ENCODE results near the gene ALOX5. TPM values are rescaled to one million over a fixed set of nuclear protein-coding genes. Genes with fewer than 3 reads are reported as not detected.
"Not testable (repeated sequence)": the region's sequence is repeated elsewhere in the genome, so short reads cannot be mapped to it uniquely, and the experiment has no call there.

Gene ALOX5
- total RNA-seq (10 to 100 TPM; 13.8 to 39.8 (median 16.1) TPM), total RNA-seq (0.24 to 12.8 (median 6.5) reads per million in 29 experiments)
- 7.5 TPM for total RNA-seq (2013)

DNA sequence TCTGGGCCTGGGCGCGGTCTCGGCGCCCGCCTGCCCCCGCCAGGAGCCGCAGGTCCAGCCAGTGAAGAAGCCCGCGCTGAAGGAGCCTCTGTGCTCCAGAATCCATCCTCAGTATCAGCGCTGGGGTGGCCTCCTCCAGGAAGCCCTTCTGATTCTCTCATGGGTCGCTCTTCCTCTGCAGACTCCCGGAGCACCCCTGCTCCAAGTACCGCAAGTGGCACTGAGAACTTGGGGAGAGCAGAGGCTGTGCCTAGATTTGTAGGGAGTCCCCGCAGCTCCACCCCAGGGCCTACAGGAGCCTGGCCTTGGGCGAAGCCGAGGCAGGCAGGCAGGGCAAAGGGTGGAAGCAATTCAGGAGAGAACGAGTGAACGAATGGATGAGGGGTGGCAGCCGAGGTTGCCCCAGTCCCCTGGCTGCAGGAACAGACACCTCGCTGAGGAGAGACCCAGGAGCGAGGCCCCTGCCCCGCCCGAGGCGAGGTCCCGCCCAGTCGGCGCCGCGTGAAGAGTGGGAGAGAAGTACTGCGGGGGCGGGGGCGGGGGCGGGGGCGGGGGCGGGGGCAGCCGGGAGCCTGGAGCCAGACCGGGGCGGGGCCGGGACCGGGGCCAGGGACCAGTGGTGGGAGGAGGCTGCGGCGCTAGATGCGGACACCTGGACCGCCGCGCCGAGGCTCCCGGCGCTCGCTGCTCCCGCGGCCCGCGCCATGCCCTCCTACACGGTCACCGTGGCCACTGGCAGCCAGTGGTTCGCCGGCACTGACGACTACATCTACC, at the start of gene ALOX5:
Gene ALOX5 (plus strand): TSS at position 641 of the 774 bp plus-strand sequence. CDS start 64 bp downstream, at position 705.
- H3K27ac Mint-ChIP-seq, result peak within 1 kb of the TSS in 1 of 2 donors; percentile 62
- peak in 11 of 35 experiments; percentile 11 to 35 (median 19) for DNase-seq
- H3K4me1 ChIP-seq (ENCODE audit: control insufficient read depth in 1 of 2, extremely low read depth in 1 of 2, insufficient read depth in 2 of 2, low read length in 2 of 2), result peaks cover 0 to 26% of the 10 kb centered on the region in 2 experiments
- H3K27ac ChIP-seq (ENCODE audit: low read length), result no peak within 1 kb of the TSS
- H3K9me3 Mint-ChIP-seq, result no peaks in the 10 kb centered on the region
- ChIA-PET POLR2A (no interaction called here), CTCF (no interaction called here)
- no peaks in the 10 kb centered on the region for H3K36me3 Mint-ChIP-seq
- peaks cover 0 to 34% of the 10 kb centered on the region in 2 experiments for H3K27me3 ChIP-seq (replicated peaks in 1 of 2; ENCODE audit: control insufficient read depth in 2 of 2, extremely low read depth in 1 of 2, insufficient read depth in 2 of 2, low read length in 1 of 2)
- peak within 1 kb of the TSS; percentile 80 to 87 (median 85) for H3K4me3 Mint-ChIP-seq
- no peaks in the 10 kb centered on the region for H3K36me3 ChIP-seq (ENCODE audit: control insufficient read depth in 2 of 2, extremely low read depth in 1 of 2, insufficient read depth in 1 of 2, low read length in 1 of 2)
- H3K27me3 Mint-ChIP-seq, result peaks cover 24 to 33% of the 10 kb centered on the region in 2 donors
- under 1% methylated on average over 36 of the region's 59 CpGs for WGBS (ENCODE audit: insufficient coverage)
- ATAC-seq (replicated peaks in 1 of 4), result peak; percentile 61 to 76 (median 66)
- peaks cover 16 to 37% (median 19%) of the 10 kb centered on the region in 3 donors for H3K4me1 Mint-ChIP-seq
- no peaks in the 10 kb centered on the region for H3K9me3 ChIP-seq
- H3K4me3 ChIP-seq (ENCODE audit: control insufficient read depth in 1 of 2, extremely low read depth in 1 of 2, low read length in 1 of 2), result peak within 1 kb of the TSS; percentile 54 to 57

DNA sequence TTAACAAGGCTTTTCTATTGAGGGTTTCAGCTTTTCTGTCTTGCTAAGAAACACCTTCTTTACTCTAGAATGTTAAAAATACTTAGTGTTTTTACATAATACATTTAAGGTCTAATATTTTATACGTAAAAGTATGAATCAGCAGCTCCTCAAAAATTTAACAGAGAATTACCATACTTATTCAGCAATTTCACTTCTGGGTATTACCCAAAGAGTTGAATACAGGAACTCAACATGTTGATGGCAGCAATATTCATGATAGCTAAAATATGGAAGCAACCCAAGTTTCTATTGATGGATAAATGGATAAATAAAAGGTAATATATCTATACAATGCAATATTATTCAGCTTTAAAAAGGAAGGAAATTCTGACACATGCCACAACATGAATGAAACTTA, 48.9 kb upstream of the ALOX5 start:
- Histone ChIP-seq H3K4me3 (ENCODE audit: control insufficient read depth in 1 of 2, extremely low read depth in 1 of 2, low read length in 1 of 2) (no peak overlapping the region), H3K36me3 (ENCODE audit: control insufficient read depth in 2 of 2, extremely low read depth in 1 of 2, insufficient read depth in 1 of 2, low read length in 1 of 2) (no peaks in the 10 kb centered on the region), H3K27me3 (replicated peaks in 1 of 2; ENCODE audit: control insufficient read depth in 2 of 2, extremely low read depth in 1 of 2, insufficient read depth in 2 of 2, low read length in 1 of 2) (no peaks in the 10 kb centered on the region), H3K27ac (ENCODE audit: low read length) (no peak overlapping the region), H3K9me3 (no peaks in the 10 kb centered on the region), H3K4me1 (ENCODE audit: control insufficient read depth in 1 of 2, extremely low read depth in 1 of 2, insufficient read depth in 2 of 2, low read length in 2 of 2) (no peaks in the 10 kb centered on the region)
- CTCF ChIA-PET, result no interaction called here
- no peaks in the 10 kb centered on the region for H3K36me3 Mint-ChIP-seq
- POLR2A ChIA-PET, result no interaction called here
- peaks cover 6 to 13% of the 10 kb centered on the region in 2 donors for H3K27me3 Mint-ChIP-seq
- H3K9me3 Mint-ChIP-seq, result peaks cover 17 to 26% (median 20%) of the 10 kb centered on the region in 3 donors
- ATAC-seq (replicated peaks in 1 of 4) (no peak), DNase-seq (no peak)
- no peak overlapping the region for H3K4me3 Mint-ChIP-seq
- H3K27ac Mint-ChIP-seq, result no peak overlapping the region
- H3K4me1 Mint-ChIP-seq, result no peaks in the 10 kb centered on the region
- WGBS (ENCODE audit: insufficient coverage), result no CpG with 5 or more reads among the region's 1 CpG

DNA sequence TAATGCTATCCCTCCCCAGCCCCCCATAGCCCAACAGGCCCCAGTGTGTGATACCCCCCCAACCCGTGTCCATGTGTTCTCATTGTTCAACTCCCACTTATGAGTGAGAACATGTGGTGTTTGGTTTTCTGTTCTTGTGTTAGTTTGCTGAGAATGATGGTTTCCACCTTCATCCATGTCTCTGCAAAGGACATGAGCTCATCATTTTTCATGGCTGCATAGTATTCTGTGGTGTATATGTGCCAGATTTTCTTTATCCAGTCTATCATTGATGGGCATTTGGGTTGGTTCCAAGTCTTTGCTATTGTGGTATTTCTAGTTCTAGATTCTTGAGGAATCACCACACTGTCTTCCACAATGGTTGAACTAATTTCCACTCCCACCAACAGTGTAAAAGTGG, 47.2 kb upstream of the ALOX5 start:
- H3K36me3 Mint-ChIP-seq; H3K4me3 Mint-ChIP-seq; H3K27ac ChIP-seq (ENCODE audit: low read length); H3K36me3 ChIP-seq (ENCODE audit: control insufficient read depth in 2 of 2, extremely low read depth in 1 of 2, insufficient read depth in 1 of 2, low read length in 1 of 2); POLR2A ChIA-PET; H3K4me3 ChIP-seq (ENCODE audit: control insufficient read depth in 1 of 2, extremely low read depth in 1 of 2, low read length in 1 of 2); H3K9me3 ChIP-seq; DNase-seq; H3K27ac Mint-ChIP-seq; H3K27me3 ChIP-seq (replicated peaks in 1 of 2; ENCODE audit: control insufficient read depth in 2 of 2, extremely low read depth in 1 of 2, insufficient read depth in 2 of 2, low read length in 1 of 2); H3K4me1 Mint-ChIP-seq; H3K4me1 ChIP-seq (ENCODE audit: control insufficient read depth in 1 of 2, extremely low read depth in 1 of 2, insufficient read depth in 2 of 2, low read length in 2 of 2); ATAC-seq (replicated peaks in 1 of 4): not testable (repeated sequence)
- Mint-ChIP-seq H3K9me3 (peaks cover 11 to 26% (median 17%) of the 10 kb centered on the region in 3 donors), H3K27me3 (peaks cover 9 to 13% of the 10 kb centered on the region in 2 donors)
- whole genome bisulfite sequencing (ENCODE audit: insufficient coverage), result no CpG with 5 or more reads among the region's 1 CpG
- CTCF ChIA-PET, result interaction anchor here in 1 of 2 donors (0.6 kb wide), 1 partner anchor 382 kb away, joined by 5 read pairs; no protein-coding TSS in a partner anchor

DNA sequence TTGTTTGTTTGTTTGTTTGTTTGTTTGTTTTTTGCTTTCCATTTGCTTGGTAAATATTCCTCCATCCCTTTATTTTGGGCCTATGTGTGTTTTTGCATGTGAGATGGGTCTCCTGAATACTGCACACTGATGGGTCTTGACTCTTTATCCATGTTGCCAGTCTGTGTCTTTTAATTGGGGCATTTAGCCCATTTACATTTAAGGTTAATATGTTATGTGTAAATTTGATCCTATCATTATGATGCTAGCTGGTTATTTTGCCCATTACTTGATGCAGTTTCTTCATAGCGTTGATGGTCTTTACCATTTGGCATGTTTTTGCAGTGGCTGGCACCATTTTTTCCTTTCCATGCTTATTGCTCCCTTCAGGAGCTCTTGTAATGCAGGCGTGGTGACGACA, 42.2 kb upstream of the ALOX5 start:
- H3K4me1 Mint-ChIP-seq; H3K4me3 ChIP-seq (ENCODE audit: control insufficient read depth in 1 of 2, extremely low read depth in 1 of 2, low read length in 1 of 2); POLR2A ChIA-PET; H3K4me3 Mint-ChIP-seq; CTCF ChIA-PET; ATAC-seq (replicated peaks in 1 of 4); H3K36me3 Mint-ChIP-seq; DNase-seq; H3K4me1 ChIP-seq (ENCODE audit: control insufficient read depth in 1 of 2, extremely low read depth in 1 of 2, insufficient read depth in 2 of 2, low read length in 2 of 2); H3K27ac ChIP-seq (ENCODE audit: low read length); H3K9me3 ChIP-seq; H3K27ac Mint-ChIP-seq; H3K36me3 ChIP-seq (ENCODE audit: control insufficient read depth in 2 of 2, extremely low read depth in 1 of 2, insufficient read depth in 1 of 2, low read length in 1 of 2): not testable (repeated sequence)
- Mint-ChIP-seq H3K27me3 (peaks cover 14 to 20% of the 10 kb centered on the region in 2 donors), H3K9me3 (peaks cover 11 to 18% (median 11%) of the 10 kb centered on the region in 3 donors)
- 100% methylated on average over 1 of the region's 3 CpGs for WGBS (ENCODE audit: insufficient coverage)
- peaks cover 0 to 21% of the 10 kb centered on the region in 2 experiments for H3K27me3 ChIP-seq (replicated peaks in 1 of 2; ENCODE audit: control insufficient read depth in 2 of 2, extremely low read depth in 1 of 2, insufficient read depth in 2 of 2, low read length in 1 of 2)

DNA sequence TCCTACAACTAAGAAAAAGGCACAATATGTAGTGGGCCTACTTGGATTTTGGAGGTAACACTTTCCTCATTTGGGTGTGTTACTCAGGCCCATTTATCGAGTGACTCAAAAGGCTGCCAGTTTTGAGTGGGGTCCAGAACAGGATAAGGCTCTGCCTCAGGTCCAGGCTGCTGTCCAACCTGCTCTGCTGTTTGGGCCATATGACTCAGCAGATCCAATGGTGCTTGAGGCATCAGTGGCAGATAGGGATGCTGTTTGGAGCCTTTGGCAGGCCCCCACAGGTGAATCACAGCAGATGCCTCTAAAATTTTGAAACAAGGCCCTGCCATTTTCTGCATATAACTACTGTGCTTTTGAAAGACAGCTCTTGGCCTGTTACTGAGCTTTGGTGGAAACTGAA, 34.1 kb upstream of the ALOX5 start:
- no peaks in the 10 kb centered on the region for H3K4me1 Mint-ChIP-seq
- ChIA-PET CTCF (no interaction called here), POLR2A (no interaction called here)
- peaks cover 0 to 7% (median 0%) of the 10 kb centered on the region in 3 donors for H3K9me3 Mint-ChIP-seq
- H3K4me3 Mint-ChIP-seq, result no peak overlapping the region
- Histone ChIP-seq H3K27me3 (replicated peaks in 1 of 2; ENCODE audit: control insufficient read depth in 2 of 2, extremely low read depth in 1 of 2, insufficient read depth in 2 of 2, low read length in 1 of 2) (peaks cover 0 to 1% of the 10 kb centered on the region in 2 experiments), H3K27ac (ENCODE audit: low read length) (no peak overlapping the region), H3K4me3 (ENCODE audit: control insufficient read depth in 1 of 2, extremely low read depth in 1 of 2, low read length in 1 of 2) (no peak overlapping the region), H3K4me1 (ENCODE audit: control insufficient read depth in 1 of 2, extremely low read depth in 1 of 2, insufficient read depth in 2 of 2, low read length in 2 of 2) (no peaks in the 10 kb centered on the region), H3K9me3 (no peaks in the 10 kb centered on the region), H3K36me3 (ENCODE audit: control insufficient read depth in 2 of 2, extremely low read depth in 1 of 2, insufficient read depth in 1 of 2, low read length in 1 of 2) (no peaks in the 10 kb centered on the region)
- H3K27ac Mint-ChIP-seq, result no peak overlapping the region
- H3K27me3 Mint-ChIP-seq, result peaks cover 0 to 3% of the 10 kb centered on the region in 2 donors
- no peak for DNase-seq
- H3K36me3 Mint-ChIP-seq, result peaks cover 2% of the 10 kb centered on the region
- WGBS (ENCODE audit: insufficient coverage), result 100% methylated on average over 1 of the region's 1 CpG
- ATAC-seq (replicated peaks in 1 of 4), result no peak

DNA sequence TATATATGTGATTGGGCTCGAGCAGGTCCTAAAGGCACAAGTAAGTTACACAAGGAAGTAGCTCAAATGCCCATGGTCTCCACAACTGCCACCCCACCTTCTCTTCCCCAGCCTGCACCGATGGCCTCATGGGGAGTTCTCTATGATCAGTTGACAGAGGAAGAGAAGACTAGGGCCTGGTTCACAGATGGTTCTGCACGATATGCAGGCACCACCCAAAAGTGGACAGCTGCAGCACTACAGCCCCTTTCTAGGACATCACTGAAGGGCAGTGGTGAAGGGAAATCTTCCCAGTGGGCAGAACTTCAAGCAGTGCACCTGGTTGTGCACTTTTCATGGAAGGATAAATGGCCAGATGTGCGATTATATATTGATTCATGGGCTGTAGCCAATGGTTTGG, 33.6 kb upstream of the ALOX5 start:
- H3K9me3 Mint-ChIP-seq; H3K4me1 ChIP-seq (ENCODE audit: control insufficient read depth in 1 of 2, extremely low read depth in 1 of 2, insufficient read depth in 2 of 2, low read length in 2 of 2); POLR2A ChIA-PET; H3K4me3 ChIP-seq (ENCODE audit: control insufficient read depth in 1 of 2, extremely low read depth in 1 of 2, low read length in 1 of 2); H3K27me3 ChIP-seq (replicated peaks in 1 of 2; ENCODE audit: control insufficient read depth in 2 of 2, extremely low read depth in 1 of 2, insufficient read depth in 2 of 2, low read length in 1 of 2); CTCF ChIA-PET; H3K9me3 ChIP-seq; H3K27me3 Mint-ChIP-seq; H3K27ac ChIP-seq (ENCODE audit: low read length); ATAC-seq (replicated peaks in 1 of 4); H3K36me3 Mint-ChIP-seq; DNase-seq; H3K27ac Mint-ChIP-seq; H3K4me1 Mint-ChIP-seq; H3K36me3 ChIP-seq (ENCODE audit: control insufficient read depth in 2 of 2, extremely low read depth in 1 of 2, insufficient read depth in 1 of 2, low read length in 1 of 2); H3K4me3 Mint-ChIP-seq: not testable (repeated sequence)
- no CpG with 5 or more reads among the region's 4 CpGs for WGBS (ENCODE audit: insufficient coverage)
